ENCODE measurements around the gene SLC30A1.

GRCh38 chr1:211612786-211613107, 33.8 kb upstream of the SLC30A1 start:
- TF ChIP-seq CTCF (conservative IDR thresholded peaks at IDR 0.05; ENCODE audit: low read length) = no peak
- TF ChIP-seq EZH2phosphoT487 (IDR thresholded peaks at IDR 0.05; ENCODE audit: borderline replicate concordance) = no peak
